GM21576 (cell line): Measurements from ENCODE around the gene ANOS1.

Experiments
- ATAC-seq: cut with Tn5 transposase; IDR thresholded peaks from one replicate; pipeline ENCODE4 v1.9.1; 2021; ENCODE audit warnings: mild to moderate bottlenecking, moderate library complexity; ENCODE audit not compliant: unreplicated experiment

The ANOS1 gene

DNA sequence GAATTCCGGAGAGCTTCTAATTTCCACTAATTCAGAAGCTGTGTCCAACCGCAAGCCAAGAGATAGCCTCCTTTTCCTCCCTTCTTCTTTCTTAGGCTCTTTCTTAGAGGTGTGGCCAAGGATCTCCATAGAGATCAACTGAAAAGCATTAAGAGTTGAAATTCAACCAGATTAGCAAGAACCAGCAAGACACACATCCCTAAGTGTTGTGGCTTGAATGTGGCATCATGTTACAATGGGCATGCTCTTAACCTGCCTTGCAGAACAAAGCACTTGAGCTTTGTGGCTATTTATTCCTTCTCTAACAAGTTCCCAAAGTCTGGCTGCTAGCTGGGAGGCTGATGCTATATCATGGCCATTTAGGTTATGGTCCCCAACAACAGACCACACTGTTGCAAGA is 10.4 kb downstream of the ANOS1 start:
- no peak for ATAC-seq

DNA sequence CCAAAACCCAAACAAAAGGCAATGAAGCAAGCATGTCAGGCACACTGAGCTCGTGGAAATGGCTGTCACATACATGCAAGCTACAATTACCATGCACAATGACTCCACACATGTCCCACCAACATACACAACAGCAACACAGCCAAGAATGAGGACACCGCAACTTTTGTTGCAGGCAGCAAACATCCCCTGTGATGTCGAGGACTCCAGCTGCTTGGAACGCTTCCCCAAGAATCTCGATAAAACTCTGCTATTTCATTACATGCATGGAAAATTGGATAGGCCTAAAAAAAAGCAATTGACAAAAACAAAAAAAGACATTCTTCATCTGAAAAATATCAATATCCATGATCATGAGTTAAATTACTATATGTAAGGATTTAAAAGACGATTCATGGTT is 11.8 kb downstream of the ANOS1 start:
- no peak for ATAC-seq

GRCh38 chrX:8717354-8717753 is 14.6 kb downstream of the ANOS1 start:
- no peak for ATAC-seq

GRCh38 chrX:8714164-8714563 is 17.8 kb downstream of the ANOS1 start:
- ATAC-seq, result no peak

GRCh38 chrX:8711401-8711800 is 20.5 kb downstream of the ANOS1 start:
- ATAC-seq, result no peak

- ATAC-seq, result no peak
These were observed 27.8 kb downstream of the ANOS1 start for GRCh38 chrX:8704184-8704583.

DNA sequence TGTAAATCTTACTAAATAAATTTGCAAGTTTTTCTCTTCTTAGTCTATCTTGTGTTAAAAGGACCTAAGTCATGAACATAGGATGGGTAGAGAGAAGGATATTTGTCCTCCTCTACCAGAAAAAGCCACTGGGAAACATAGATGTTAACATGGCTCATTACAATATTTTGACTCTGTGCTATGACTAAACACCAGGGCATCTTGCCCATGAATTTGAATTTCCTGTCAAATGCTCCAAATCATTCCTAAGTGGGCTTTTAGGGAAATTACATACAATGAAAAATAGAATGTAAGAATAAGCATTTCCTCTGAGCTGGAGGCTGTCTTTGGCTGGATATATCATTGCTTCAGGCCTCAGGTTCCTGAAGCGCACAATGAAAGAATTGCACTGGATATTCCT is 39.1 kb downstream of the ANOS1 start:
- no peak for ATAC-seq

GRCh38 chrX:8689473-8689872 is 42.5 kb downstream of the ANOS1 start:
- no peak for ATAC-seq

GRCh38 chrX:8688776-8689175 is 43.2 kb downstream of the ANOS1 start:
- no peak for ATAC-seq

- no peak for ATAC-seq
These were observed 47.6 kb downstream of the ANOS1 start for GRCh38 chrX:8684201-8684965.

GRCh38 chrX:8683687-8684086 is 48.2 kb downstream of the ANOS1 start:
- ATAC-seq, result no peak

DNA sequence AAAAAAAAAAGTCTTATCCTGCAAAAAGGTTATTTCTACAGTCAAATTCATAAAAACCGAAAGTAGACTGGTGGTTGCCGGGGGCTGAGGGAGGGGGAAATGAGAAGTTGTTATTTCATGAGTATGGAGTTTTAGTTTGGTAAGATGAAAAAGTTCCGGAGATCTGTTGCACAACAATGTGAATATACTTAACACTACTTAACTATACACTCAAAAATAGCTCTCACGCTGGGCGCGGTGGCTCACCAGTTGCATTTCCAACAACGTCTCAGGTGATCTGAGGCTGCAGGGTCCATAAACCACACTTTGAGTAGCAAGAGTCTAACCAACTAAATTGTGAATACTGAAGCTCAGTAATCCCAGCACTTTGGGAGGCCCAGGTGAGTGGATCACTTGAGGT is 52.4 kb downstream of the ANOS1 start:
- no peak for ATAC-seq

DNA sequence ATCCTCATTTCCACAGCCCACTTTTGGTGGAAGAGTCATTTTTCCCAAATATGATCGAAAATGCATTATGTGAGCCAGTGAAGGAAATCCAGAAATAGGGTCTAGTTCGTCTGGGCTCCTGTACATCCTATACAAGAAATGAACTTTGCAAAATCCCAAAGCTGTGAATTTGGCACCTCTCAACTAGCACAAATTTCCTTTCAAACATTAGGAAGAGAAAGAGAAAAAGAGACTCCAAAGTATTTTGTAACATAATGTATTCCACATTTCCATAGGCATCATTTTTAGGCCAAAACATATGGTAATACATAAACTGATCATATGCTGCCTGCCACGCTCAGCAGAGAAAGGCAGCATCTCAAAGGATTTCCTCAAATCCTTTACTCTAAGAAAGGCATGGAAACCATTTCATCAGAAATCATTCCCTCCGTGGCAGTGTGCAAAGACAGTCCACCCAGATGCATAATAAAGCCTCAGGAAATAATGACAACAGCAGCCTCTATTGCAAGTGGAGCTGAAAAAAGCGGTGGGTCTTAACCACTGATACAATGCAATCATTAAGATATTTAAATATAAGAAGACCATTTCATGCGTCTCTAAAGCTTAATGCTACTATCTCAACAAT is 56.8 kb downstream of the ANOS1 start:
- ATAC-seq, result no peak

- ATAC-seq, result no peak
These were observed 58.7 kb downstream of the ANOS1 start for GRCh38 chrX:8673201-8673600.

GRCh38 chrX:8672176-8672575 is 59.8 kb downstream of the ANOS1 start:
- no peak for ATAC-seq

GRCh38 chrX:8668813-8669212 is 63.1 kb downstream of the ANOS1 start:
- ATAC-seq, result no peak

GRCh38 chrX:8663325-8663724 is 68.6 kb downstream of the ANOS1 start:
- no peak for ATAC-seq

- ATAC-seq, result no peak
These were observed 74.1 kb downstream of the ANOS1 start for GRCh38 chrX:8657883-8658282.

- ATAC-seq, result no peak
These were observed 78.0 kb downstream of the ANOS1 start for GRCh38 chrX:8653956-8654355.

DNA sequence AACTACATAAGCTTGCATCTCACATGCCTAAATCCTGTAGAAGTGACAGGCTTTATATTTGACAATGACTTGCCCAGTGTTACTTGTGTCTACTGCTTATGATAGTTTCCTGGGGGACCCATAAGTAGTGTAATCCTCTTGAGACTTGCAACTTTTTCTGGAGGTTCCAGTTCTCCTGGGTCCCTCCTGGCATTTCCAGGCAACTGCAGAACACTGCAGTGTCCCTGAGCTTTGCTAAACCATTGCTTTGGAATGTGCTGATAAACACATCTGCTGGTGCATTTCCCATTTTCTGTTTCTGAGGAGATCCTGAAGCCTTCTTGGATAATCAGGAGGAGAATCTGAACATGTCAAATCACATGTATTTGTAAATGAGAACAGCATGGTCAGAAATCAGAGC is 82.0 kb downstream of the ANOS1 start:
- ATAC-seq, result no peak

- ATAC-seq, result no peak
These were observed 84.8 kb downstream of the ANOS1 start for GRCh38 chrX:8647176-8647575.

- ATAC-seq, result no peak
These were observed 91.9 kb downstream of the ANOS1 start for GRCh38 chrX:8639949-8640475.
